ENCODE measurements around the gene PGM2L1. TPM values are rescaled to one million over a fixed set of nuclear protein-coding genes. Genes with fewer than 3 reads are reported as not detected.

PGM2L1 gene
- total and polyA plus RNA-seq, 2 experiments from 2014 or later = 32.6 to 44.4 TPM

- Mint-ChIP-seq H3K27me3 (ENCODE audit: insufficient read depth, low read depth, poor library complexity) (peaks cover 9% of the 10 kb centered on the region), H3K27ac (no peak overlapping the region), H3K4me3 (no peak overlapping the region), H3K9me3 (no peaks in the 10 kb centered on the region), H3K4me1 (peaks cover 11% of the 10 kb centered on the region; the same call in 2 of the 3 replicates), H3K36me3 (ENCODE audit: low read depth) (no peaks in the 10 kb centered on the region)
- Histone ChIP-seq H3K4me1 (ENCODE audit: insufficient read depth) (0 out of 2 replicates have a peak, but pooled peaks cover 5% of the 10 kb centered on the region), H3K4me2 (no peak overlapping the region), H3K79me2 (replicated peaks; ENCODE audit: insufficient read depth) (no peaks in the 10 kb centered on the region), H3F3A (replicated peaks; ENCODE audit: low read depth) (no peaks in the 10 kb centered on the region), H3K4me3 (no peak overlapping the region), H3K27ac (ENCODE audit: low read depth) (no peak overlapping the region), H3K9me2 (ENCODE audit: insufficient read depth) (no peaks in the 10 kb centered on the region), H4K20me1 (replicated peaks; ENCODE audit: insufficient read depth) (no peaks in the 10 kb centered on the region), H3K36me3 (ENCODE audit: insufficient read depth) (no peaks in the 10 kb centered on the region), H2AFZ (peak overlapping the region; percentile 73; the same call in 1 of the 2 replicates), H3K27me3 (ENCODE audit: insufficient read depth) (no peaks in the 10 kb centered on the region)
- DNase-seq (ENCODE audit: low spot score) = no peak
- no peak for ATAC-seq
- no peak for TF ChIP-seq EZH2phosphoT487 (IDR thresholded peaks at IDR 0.05; ENCODE audit: unreplicated experiment)
- TF ChIP-seq EZH2 (IDR thresholded peaks at IDR 0.05; ENCODE audit: low read depth, unreplicated experiment) = no peak
- TF ChIP-seq ETS1 (IDR thresholded peaks at IDR 0.05) = no peak
- TF ChIP-seq CREB1 (CRISPR knock-in tag; IDR thresholded peaks at IDR 0.05; ENCODE audit: low read depth) = no peak
- TF ChIP-seq NANOG (IDR thresholded peaks at IDR 0.05; ENCODE audit: borderline replicate concordance) = no peak
- TF ChIP-seq CTCF (conservative IDR thresholded peaks at IDR 0.05; ENCODE audit: low read depth in 2 of 2) = no peak
- TF ChIP-seq STAT1 (IDR thresholded peaks at IDR 0.05; ENCODE audit: unreplicated experiment) = no peak
Observed at GRCh38 chr11:74412733-74413359, 14.6 kb upstream of the PGM2L1 start.

GRCh38 chr11:74412321-74412720 lies 14.1 kb upstream of the PGM2L1 start:
- no peaks in the 10 kb centered on the region for H3K9me2 ChIP-seq (ENCODE audit: insufficient read depth)
- Mint-ChIP-seq H3K4me3 (no peak overlapping the region), H3K4me1 (peaks cover 8% of the 10 kb centered on the region; the same call in 2 of the 3 replicates), H3K9me3 (no peaks in the 10 kb centered on the region), H3K36me3 (ENCODE audit: low read depth) (no peaks in the 10 kb centered on the region), H3K27me3 (ENCODE audit: insufficient read depth, low read depth, poor library complexity) (peaks cover 5% of the 10 kb centered on the region), H3K27ac (no peak overlapping the region)
- H3K4me2 ChIP-seq = no peak overlapping the region
- no peaks in the 10 kb centered on the region for H3K27me3 ChIP-seq (ENCODE audit: insufficient read depth)
- H4K20me1 ChIP-seq (replicated peaks; ENCODE audit: insufficient read depth) = no peaks in the 10 kb centered on the region
- no peak overlapping the region; the same call in 1 of the 2 replicates for H2AFZ ChIP-seq
- no peak overlapping the region for H3K4me3 ChIP-seq
- H3K4me1 ChIP-seq (ENCODE audit: insufficient read depth) = 0 out of 2 replicates have a peak, but pooled peaks cover 5% of the 10 kb centered on the region
- ATAC-seq (no peak), DNase-seq (ENCODE audit: low spot score) (no peak)
- no peaks in the 10 kb centered on the region for H3F3A ChIP-seq (replicated peaks; ENCODE audit: low read depth)
- no peak overlapping the region for H3K27ac ChIP-seq (ENCODE audit: low read depth)
- no peaks in the 10 kb centered on the region for H3K36me3 ChIP-seq (ENCODE audit: insufficient read depth)
- H3K79me2 ChIP-seq (replicated peaks; ENCODE audit: insufficient read depth) = no peaks in the 10 kb centered on the region
- TF ChIP-seq ZNF331 (CRISPR knock-in tag; IDR thresholded peaks at IDR 0.05; ENCODE audit: low read depth) (no peak), CREB1 (CRISPR knock-in tag; IDR thresholded peaks at IDR 0.05; ENCODE audit: low read depth) (no peak), NANOG (IDR thresholded peaks at IDR 0.05; ENCODE audit: borderline replicate concordance) (no peak), JUNB (IDR thresholded peaks at IDR 0.05; ENCODE audit: unreplicated experiment) (no peak), ZNF114 (CRISPR knock-in tag; IDR thresholded peaks at IDR 0.05) (no peak), REST (IDR thresholded peaks at IDR 0.05; ENCODE audit: unreplicated experiment) (no peak), EZH2 (IDR thresholded peaks at IDR 0.05; ENCODE audit: low read depth, unreplicated experiment) (no peak), POLR2AphosphoS5 (IDR thresholded peaks at IDR 0.05; ENCODE audit: low read depth) (no peak), ETS1 (IDR thresholded peaks at IDR 0.05) (no peak)
